ENCODE results near the gene MAP3K2. TPM values are rescaled to one million over a fixed set of nuclear protein-coding genes. Genes with fewer than 3 reads are reported as not detected.

Gene MAP3K2
- total RNA-seq, 1 donor from 2014 or later = 62.2 TPM

DNA sequence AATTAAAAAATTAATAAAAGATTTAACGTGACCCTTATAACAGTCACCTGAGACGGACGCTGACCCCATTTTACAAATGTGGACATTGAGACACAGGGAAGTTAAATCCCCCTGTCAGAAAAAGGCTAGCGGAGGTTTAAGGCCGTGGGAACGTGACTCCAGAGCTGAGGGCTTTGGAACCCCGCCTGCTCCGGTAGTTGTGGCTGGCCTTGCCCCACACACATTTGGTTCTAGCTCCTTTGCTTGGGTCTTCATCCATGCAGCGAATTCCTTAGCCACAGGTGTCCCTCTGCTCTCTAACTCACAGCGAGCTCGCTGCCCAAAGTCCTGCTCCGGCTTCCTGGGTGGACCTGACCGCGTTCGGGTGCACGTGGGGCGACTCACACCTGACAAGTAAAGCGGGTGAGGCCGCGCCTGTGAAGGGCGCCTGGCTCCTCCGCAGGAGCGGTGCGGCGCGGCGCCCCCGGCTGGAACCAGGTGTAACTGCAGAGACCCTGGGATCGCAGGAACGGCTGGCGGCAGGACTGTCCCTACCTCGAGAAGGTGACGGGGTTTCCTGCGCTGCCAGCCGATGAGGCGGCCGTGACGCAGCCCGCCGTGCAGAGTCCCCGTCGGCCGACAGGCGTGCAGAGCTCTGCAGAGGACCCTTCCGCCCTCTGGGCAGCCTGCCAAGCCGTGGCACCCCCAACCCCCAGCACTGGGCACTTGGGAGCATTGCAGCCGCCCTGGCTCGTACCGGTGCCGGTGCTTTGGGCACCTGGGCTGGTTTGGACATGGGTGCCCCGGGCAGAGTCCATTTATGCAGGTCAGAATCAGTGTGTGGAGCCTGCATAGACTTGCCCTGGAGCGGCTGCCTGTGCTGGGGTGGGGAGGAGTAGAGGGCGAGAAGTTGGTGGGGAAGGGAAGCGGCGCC, 28.1 kb upstream of the MAP3K2 start:
- Histone ChIP-seq H3K9ac (ENCODE audit: low read length) (peak overlapping the region; percentile 17), H3K27ac (ENCODE audit: low read depth, low read length) (no peak overlapping the region), H2AFZ (ENCODE audit: low read depth, low read length) (peak overlapping the region; percentile 80), H4K20me1 (ENCODE audit: insufficient read depth, low read length) (no peaks in the 10 kb centered on the region), H3K27me3 (ENCODE audit: insufficient read depth, low read length) (peaks cover 2% of the 10 kb centered on the region), H3K4me2 (ENCODE audit: low read length) (peak overlapping the region; percentile 82), H3K79me2 (ENCODE audit: insufficient read depth, low read length) (no peaks in the 10 kb centered on the region), H3K36me3 (ENCODE audit: insufficient read depth, low read length) (no peaks in the 10 kb centered on the region), H3K4me3 (ENCODE audit: insufficient read depth, low read depth, low read length) (no peak overlapping the region), H3K4me1 (ENCODE audit: insufficient read depth, low read length) (peaks cover 39% of the 10 kb centered on the region), H3K9me3 (ENCODE audit: insufficient read depth, low read depth, low read length) (no peaks in the 10 kb centered on the region)
- H3K27ac Mint-ChIP-seq (ENCODE audit: unreplicated experiment) = no peak overlapping the region
- no peak for DNase-seq (ENCODE audit: low read depth)
- no peaks in the 10 kb centered on the region for H3K36me3 Mint-ChIP-seq (ENCODE audit: low read depth, unreplicated experiment)
- peaks cover 36% of the 10 kb centered on the region for H3K4me1 Mint-ChIP-seq (ENCODE audit: low read depth, unreplicated experiment)
- TF ChIP-seq EZH2 (IDR thresholded peaks at IDR 0.05; ENCODE audit: insufficient read depth, low read length) = no peak
- TF ChIP-seq, protein P1, sequence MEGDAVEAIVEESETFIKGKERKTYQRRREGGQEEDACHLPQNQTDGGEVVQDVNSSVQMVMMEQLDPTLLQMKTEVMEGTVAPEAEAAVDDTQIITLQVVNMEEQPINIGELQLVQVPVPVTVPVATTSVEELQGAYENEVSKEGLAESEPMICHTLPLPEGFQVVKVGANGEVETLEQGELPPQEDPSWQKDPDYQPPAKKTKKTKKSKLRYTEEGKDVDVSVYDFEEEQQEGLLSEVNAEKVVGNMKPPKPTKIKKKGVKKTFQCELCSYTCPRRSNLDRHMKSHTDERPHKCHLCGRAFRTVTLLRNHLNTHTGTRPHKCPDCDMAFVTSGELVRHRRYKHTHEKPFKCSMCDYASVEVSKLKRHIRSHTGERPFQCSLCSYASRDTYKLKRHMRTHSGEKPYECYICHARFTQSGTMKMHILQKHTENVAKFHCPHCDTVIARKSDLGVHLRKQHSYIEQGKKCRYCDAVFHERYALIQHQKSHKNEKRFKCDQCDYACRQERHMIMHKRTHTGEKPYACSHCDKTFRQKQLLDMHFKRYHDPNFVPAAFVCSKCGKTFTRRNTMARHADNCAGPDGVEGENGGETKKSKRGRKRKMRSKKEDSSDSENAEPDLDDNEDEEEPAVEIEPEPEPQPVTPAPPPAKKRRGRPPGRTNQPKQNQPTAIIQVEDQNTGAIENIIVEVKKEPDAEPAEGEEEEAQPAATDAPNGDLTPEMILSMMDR (IDR thresholded peaks at IDR 0.05; ENCODE audit: insufficient read depth, low read depth, low read length) = peak; percentile 26
- FAIRE-seq = no peak
- no peak overlapping the region for H3K4me3 Mint-ChIP-seq (ENCODE audit: unreplicated experiment)
- H3K27me3 Mint-ChIP-seq (ENCODE audit: low read depth, unreplicated experiment) = peaks cover 36% of the 10 kb centered on the region
- no peaks in the 10 kb centered on the region for H3K9me3 Mint-ChIP-seq (ENCODE audit: unreplicated experiment)

DNA sequence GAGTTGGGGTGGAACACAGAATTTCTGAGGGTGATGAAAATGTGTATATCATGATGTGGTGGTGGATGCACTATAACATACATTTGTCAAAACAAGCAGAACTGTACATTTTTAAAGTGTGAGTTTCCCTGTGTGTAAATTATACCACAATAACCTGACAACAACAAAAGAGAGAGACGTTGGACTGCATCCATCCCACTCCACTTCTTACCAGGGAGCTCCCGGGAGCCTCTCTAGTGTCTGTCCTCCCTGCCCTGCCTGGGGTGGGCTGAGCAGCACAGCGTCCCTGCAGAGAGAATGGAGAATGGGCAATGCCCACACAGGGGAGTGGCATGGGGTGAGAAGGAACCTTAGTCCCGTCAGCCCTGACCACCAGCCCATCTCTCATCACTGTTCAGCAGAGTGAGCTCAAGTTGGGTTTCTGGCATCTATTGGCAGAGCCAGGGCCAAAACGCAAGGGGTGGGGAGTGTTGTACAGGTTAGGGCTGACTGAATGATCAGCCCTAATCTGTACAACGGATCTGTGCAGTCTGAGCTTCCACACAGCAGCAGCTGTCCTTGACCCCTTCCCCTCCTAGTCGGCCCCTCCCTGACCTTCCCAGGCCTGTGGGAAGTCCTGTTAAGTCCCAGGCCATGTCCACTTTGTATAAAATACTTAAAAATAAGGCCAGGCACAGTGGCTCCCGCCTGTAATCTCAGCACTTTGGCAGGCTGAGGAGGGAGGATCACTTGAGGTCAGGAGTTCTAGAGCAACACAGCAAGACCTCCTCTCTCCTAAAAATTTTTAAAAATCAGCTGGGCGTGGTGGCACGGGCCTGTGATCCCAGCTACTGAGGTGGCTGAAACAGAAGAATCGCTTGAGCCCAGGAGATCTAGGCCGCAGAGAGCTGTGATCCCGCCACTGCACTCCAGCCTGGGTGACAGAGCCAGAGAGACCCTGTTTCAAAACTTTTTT, 27.1 kb upstream of the MAP3K2 start:
- no peak overlapping the region for H3K4me2 ChIP-seq (ENCODE audit: low read length)
- no peak overlapping the region for H2AFZ ChIP-seq (ENCODE audit: low read depth, low read length)
- H3K4me3 Mint-ChIP-seq (ENCODE audit: unreplicated experiment) = no peak overlapping the region
- H3K79me2 ChIP-seq (ENCODE audit: insufficient read depth, low read length) = no peaks in the 10 kb centered on the region
- H3K9ac ChIP-seq (ENCODE audit: low read length) = no peak overlapping the region
- no peaks in the 10 kb centered on the region for H3K36me3 Mint-ChIP-seq (ENCODE audit: low read depth, unreplicated experiment)
- peaks cover 2% of the 10 kb centered on the region for H3K9me3 Mint-ChIP-seq (ENCODE audit: unreplicated experiment)
- DNase-seq (ENCODE audit: low read depth) (no peak), FAIRE-seq (no peak)
- TF ChIP-seq, protein P1 (IDR thresholded peaks at IDR 0.05; ENCODE audit: insufficient read depth, low read depth, low read length) = no peak
- TF ChIP-seq EZH2 (IDR thresholded peaks at IDR 0.05; ENCODE audit: insufficient read depth, low read length) = no peak
- H3K36me3 ChIP-seq (ENCODE audit: insufficient read depth, low read length) = no peaks in the 10 kb centered on the region
- H3K27ac ChIP-seq (ENCODE audit: low read depth, low read length) = no peak overlapping the region
- H3K4me3 ChIP-seq (ENCODE audit: insufficient read depth, low read depth, low read length) = no peak overlapping the region
- H3K27me3 ChIP-seq (ENCODE audit: insufficient read depth, low read length) = peaks cover 2% of the 10 kb centered on the region
- H3K27ac Mint-ChIP-seq (ENCODE audit: unreplicated experiment) = no peak overlapping the region
- peaks cover 28% of the 10 kb centered on the region for H3K27me3 Mint-ChIP-seq (ENCODE audit: low read depth, unreplicated experiment)
- H4K20me1 ChIP-seq (ENCODE audit: insufficient read depth, low read length) = no peaks in the 10 kb centered on the region
- H3K9me3 ChIP-seq (ENCODE audit: insufficient read depth, low read depth, low read length) = no peaks in the 10 kb centered on the region
- H3K4me1 ChIP-seq (ENCODE audit: insufficient read depth, low read length) = peaks cover 41% of the 10 kb centered on the region
- peaks cover 39% of the 10 kb centered on the region for H3K4me1 Mint-ChIP-seq (ENCODE audit: low read depth, unreplicated experiment)
